Gastroesophageal sphincter (tissue), 4 donors: Measurements from ENCODE around the gene BHLHE40. TPM values are rescaled to one million over a fixed set of nuclear protein-coding genes. Genes with fewer than 3 reads are reported as not detected.

Source experiments
- ATAC-seq: fragments of 150-250 bp; one replicate; pipeline ENCODE4 v1.9.1; 2016; ENCODE audit warnings: mild to moderate bottlenecking, moderate library complexity
- H3K27ac ChIP-seq, 4 donors: fragments of 200-600 bp; sonication (generic) in 3 of 4; 1 replicate in 3 of 4; 2 replicates in 1 of 4; pipeline ENCODE4 v1.5.1; 2016 to 2019
- H3K27me3 ChIP-seq: fragments of 200-600 bp; sonication (generic); one replicate; pipeline ENCODE4 v1.5.1; 2019
- H3K36me3 ChIP-seq, 2 donors: fragments of 200-600 bp; sonication (generic); one replicate each; pipeline ENCODE4 v1.5.1; 2019; ENCODE audit warnings: control low read depth in 1 of 2
- H3K4me1 ChIP-seq, 3 donors: fragments of 200-600 bp; sonication (generic); 1 replicate in 2 of 3; 2 replicates in 1 of 3; pipeline ENCODE4 v1.5.1; 2016 to 2019; ENCODE audit warnings: control low read depth in 2 of 3
- H3K4me3 ChIP-seq, 2 donors: fragments of 200-600 bp; sonication (generic); one replicate each; pipeline ENCODE4 v1.5.1; 2019; ENCODE audit warnings: mild to moderate bottlenecking in 1 of 2, moderate library complexity in 1 of 2
- H3K9me3 ChIP-seq, 3 donors: fragments of 200-600 bp; sonication (generic); one replicate each; pipeline ENCODE4 v1.5.1; 2017 to 2019; ENCODE audit warnings: control low read depth in 2 of 3
- EP300 ChIP-seq: sonication (generic); formaldehyde crosslinking; IDR thresholded peaks from one replicate; pipeline ENCODE4 v1.6.1; 2017; ENCODE audit warnings: antibody characterized with exemption, mild to moderate bottlenecking
- POLR2A ChIP-seq, 2 donors: fragments of 450-650 bp; IDR thresholded peaks; one replicate each; pipeline ENCODE4 v1.6.1; 2017; ENCODE audit warnings: antibody characterized with exemption in 2 of 2, mild to moderate bottlenecking in 2 of 2, moderate library complexity in 1 of 2
- POLR2AphosphoS5 ChIP-seq: sonication (generic); formaldehyde crosslinking; IDR thresholded peaks from one replicate; pipeline ENCODE4 v1.6.1; 2017; ENCODE audit warnings: antibody characterized with exemption
- WGBS, 2 donors: methylation state at CpG; one replicate each; pipeline ENCODE4 v1.1.5; 2018; ENCODE audit warnings: low coverage in 1 of 2; 5-methylcytosine and 5-hydroxymethylcytosine counted together
- total RNA-seq, 4 donors: library from RNA; depleted of rRNA; stranded (reverse); fragments of >200 nt; gene quantifications; one replicate each; pipeline ENCODE4 v1.1.0, GENCODE V29; 2016
- TF ChIP-seq, protein P1 (sequence below), 4 experiments: fragments of 200-600 bp in 2 of 4; fragments of 450-650 bp in 2 of 4; sonication (generic) in 1 of 4; IDR thresholded peaks; one replicate each; pipeline ENCODE4 v1.5.1; 2017 to 2019; ENCODE audit warnings: antibody characterized with exemption in 4 of 4, mild to moderate bottlenecking in 2 of 4, moderate library complexity in 2 of 4

The BHLHE40 gene
- total RNA-seq, 4 donors from 2014 or later, result 7.8 to 46.0 (median 14.0) TPM

DNA sequence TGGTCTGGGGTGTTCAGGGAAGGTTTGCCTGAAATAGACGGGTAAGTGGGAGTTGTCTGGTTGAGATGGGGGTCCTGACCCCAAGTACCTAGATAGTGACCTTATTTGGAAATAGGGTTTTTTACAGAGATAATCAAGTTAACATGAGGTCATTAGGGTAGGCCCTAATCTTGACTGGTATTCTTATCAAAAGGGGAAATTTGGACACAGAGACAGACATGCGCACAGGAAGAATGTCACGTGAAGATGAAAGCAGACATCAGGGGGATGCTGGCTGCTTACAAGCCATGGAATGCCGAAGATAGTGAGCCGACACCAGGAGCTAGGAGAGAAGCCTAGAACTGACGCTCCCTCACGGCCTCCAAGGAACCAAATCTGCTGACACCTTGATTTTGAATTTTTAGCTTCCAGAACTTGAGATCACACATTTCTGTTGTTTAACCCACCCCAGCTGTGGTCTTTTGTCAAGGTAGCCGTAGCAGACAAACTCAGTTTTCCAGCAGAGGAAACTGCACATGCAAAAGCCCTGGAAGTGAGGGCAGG is 17.1 kb downstream of the BHLHE40 start:
- no peaks in the 10 kb centered on the region for H3K9me3 ChIP-seq
- H3K27ac ChIP-seq, result no peak overlapping the region
- WGBS, 2 donors, result 84 to 94% methylated on average over 7 to 8 of the region's 8 CpGs
- no peaks in the 10 kb centered on the region for H3K36me3 ChIP-seq
- no peak overlapping the region for H3K4me3 ChIP-seq
- TF ChIP-seq, protein P1, sequence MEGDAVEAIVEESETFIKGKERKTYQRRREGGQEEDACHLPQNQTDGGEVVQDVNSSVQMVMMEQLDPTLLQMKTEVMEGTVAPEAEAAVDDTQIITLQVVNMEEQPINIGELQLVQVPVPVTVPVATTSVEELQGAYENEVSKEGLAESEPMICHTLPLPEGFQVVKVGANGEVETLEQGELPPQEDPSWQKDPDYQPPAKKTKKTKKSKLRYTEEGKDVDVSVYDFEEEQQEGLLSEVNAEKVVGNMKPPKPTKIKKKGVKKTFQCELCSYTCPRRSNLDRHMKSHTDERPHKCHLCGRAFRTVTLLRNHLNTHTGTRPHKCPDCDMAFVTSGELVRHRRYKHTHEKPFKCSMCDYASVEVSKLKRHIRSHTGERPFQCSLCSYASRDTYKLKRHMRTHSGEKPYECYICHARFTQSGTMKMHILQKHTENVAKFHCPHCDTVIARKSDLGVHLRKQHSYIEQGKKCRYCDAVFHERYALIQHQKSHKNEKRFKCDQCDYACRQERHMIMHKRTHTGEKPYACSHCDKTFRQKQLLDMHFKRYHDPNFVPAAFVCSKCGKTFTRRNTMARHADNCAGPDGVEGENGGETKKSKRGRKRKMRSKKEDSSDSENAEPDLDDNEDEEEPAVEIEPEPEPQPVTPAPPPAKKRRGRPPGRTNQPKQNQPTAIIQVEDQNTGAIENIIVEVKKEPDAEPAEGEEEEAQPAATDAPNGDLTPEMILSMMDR (IDR thresholded peaks at IDR 0.05), result no peak
- TF ChIP-seq POLR2A (IDR thresholded peaks at IDR 0.05) (no peak), POLR2AphosphoS5 (no peak), EP300 (no peak)
- ATAC-seq, result no peak
- H3K27me3 ChIP-seq, result no peaks in the 10 kb centered on the region
- peaks cover 0 to 11% (median 3%) of the 10 kb centered on the region in 3 donors for H3K4me1 ChIP-seq

DNA sequence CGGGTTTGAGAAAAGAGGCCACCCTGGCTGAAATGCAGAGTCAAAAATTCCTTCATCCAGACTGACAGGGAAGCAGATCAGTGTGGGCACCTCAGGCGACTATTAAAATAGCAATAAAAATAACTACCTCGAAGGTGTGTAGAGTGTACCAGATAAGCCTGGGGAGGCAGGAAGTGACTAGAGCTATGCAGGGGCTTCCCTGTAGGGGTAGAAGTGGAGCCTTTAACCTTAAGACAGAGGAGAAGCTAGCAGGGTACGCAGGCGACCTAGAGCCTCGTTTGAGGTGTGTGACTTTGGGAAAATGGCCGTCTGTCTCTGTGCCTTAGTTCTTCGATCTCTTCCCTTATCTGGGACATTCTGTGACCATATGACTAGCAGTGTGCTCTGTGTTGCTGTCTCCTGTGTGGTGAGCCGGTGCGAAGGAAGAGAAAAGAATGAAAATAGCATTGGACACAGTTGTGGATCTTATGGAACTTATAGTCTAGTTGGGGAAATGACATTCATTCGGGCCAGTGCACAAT is 17.6 kb downstream of the BHLHE40 start:
- Histone ChIP-seq H3K27ac (no peak overlapping the region), H3K9me3 (no peaks in the 10 kb centered on the region), H3K4me3 (no peak overlapping the region), H3K27me3 (no peaks in the 10 kb centered on the region), H3K4me1 (peaks cover 0 to 11% (median 3%) of the 10 kb centered on the region in 3 donors), H3K36me3 (no peaks in the 10 kb centered on the region)
- WGBS, 2 donors, result 86 to 92% methylated on average over 7 to 11 of the region's 11 CpGs
- TF ChIP-seq, protein P1 (IDR thresholded peaks at IDR 0.05), result no peak
- TF ChIP-seq POLR2AphosphoS5 (no peak), POLR2A (IDR thresholded peaks at IDR 0.05) (no peak), EP300 (no peak)
- ATAC-seq, result no peak

DNA sequence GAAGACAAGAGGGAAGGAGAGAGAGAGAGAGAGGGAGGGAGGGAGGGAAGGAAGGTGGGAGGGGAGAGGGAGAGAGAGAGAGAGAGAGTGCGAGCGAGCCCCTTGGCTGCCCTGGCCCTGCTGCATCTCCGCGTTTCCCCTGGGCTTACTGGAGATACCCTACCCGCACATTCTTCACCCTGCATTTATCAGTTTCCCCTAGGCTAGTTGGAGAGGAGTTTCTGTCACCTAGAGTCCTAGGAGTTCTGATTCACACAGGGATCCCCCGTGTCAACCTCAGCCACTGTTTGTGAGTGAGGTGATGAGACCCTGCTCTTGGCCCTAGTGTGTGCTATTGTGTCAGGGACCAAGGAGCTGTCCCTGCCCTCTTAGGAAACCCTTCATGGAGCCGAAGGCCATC is 18.7 kb downstream of the BHLHE40 start:
- H3K36me3 ChIP-seq, result no peaks in the 10 kb centered on the region
- WGBS, 2 donors, result 85 to 87% methylated on average over 4 to 6 of the region's 7 CpGs
- H3K9me3 ChIP-seq, result no peaks in the 10 kb centered on the region
- TF ChIP-seq EP300 (no peak), POLR2AphosphoS5 (no peak), POLR2A (IDR thresholded peaks at IDR 0.05) (no peak)
- TF ChIP-seq, protein P1 (IDR thresholded peaks at IDR 0.05), result no peak
- H3K27ac ChIP-seq, result no peak overlapping the region
- peaks cover 0 to 11% (median 3%) of the 10 kb centered on the region in 3 donors for H3K4me1 ChIP-seq
- no peaks in the 10 kb centered on the region for H3K27me3 ChIP-seq
- no peak for ATAC-seq
- no peak overlapping the region for H3K4me3 ChIP-seq

DNA sequence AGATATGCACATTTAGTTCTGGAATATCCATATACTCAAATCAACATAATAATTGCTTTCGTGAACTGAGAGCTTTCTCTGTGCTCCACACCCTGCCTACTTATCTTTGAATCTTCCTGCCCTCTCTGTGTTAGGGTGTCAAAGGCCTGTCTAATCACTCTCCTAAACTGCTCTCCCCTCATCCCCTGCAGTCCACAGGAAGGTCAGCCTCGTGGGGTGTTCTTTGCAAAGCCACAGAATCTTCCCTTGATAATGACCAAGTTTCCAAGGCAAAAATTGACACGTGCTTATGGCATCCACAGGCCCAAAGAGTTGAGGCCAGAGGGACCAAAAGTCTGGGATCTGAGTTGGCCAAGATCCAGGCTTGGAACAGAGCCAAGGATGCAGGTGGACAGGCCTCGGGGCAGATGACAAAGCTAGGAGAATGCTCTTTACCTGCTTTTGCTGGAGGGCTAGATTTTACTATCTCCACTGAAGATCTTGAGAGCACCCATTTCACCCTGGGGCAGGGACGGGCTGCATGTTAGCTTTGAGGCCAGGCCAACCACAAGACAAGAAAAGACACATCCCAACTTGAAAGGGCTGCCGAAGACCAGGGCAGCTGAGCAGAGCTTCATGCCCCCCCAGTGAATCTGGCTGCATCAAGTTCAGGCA is 20.4 kb downstream of the BHLHE40 start:
- Histone ChIP-seq H3K4me1 (peaks cover 0 to 8% (median under 1%) of the 10 kb centered on the region in 3 donors), H3K27ac (no peak overlapping the region), H3K27me3 (no peaks in the 10 kb centered on the region), H3K9me3 (no peaks in the 10 kb centered on the region), H3K36me3 (no peaks in the 10 kb centered on the region), H3K4me3 (no peak overlapping the region)
- no peak for TF ChIP-seq POLR2A (IDR thresholded peaks at IDR 0.05)
- TF ChIP-seq POLR2AphosphoS5, result no peak
- TF ChIP-seq, protein P1 (IDR thresholded peaks at IDR 0.05), result no peak
- TF ChIP-seq EP300, result no peak
- ATAC-seq, result no peak
- WGBS, 2 donors, result 48 to 71% methylated on average over 3 to 5 of the region's 6 CpGs

DNA sequence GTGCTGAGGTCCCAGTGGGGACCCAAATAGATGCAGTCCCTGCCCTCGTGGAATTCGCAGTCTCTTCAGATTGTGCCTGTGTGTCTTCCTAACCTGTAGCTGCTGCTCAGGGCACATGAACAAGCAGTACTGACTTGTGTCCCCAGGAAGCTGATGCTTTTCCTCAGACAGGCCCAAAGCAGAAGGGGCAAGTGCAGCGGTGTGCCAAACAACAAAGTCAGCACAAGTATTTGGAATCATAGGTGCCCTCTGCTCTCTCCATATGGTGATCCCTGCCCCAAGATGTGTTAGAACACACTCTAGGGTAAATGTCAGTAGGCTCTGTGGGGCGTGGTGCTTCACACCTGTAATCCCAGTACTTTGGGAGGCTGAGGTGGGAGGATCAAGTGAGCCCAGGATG is 21.9 kb downstream of the BHLHE40 start:
- H3K9me3 ChIP-seq, result no peaks in the 10 kb centered on the region
- 93 to 100% methylated on average over 2 to 3 of the region's 4 CpGs for WGBS, 2 donors

More for the DNA sequence above, 21.9 kb downstream of the BHLHE40 start:
- TF ChIP-seq EP300 (no peak), POLR2A (IDR thresholded peaks at IDR 0.05) (no peak), POLR2AphosphoS5 (no peak)
- TF ChIP-seq, protein P1 (IDR thresholded peaks at IDR 0.05), result no peak
- Histone ChIP-seq H3K4me1 (no peaks in the 10 kb centered on the region), H3K4me3 (no peak overlapping the region), H3K36me3 (no peaks in the 10 kb centered on the region), H3K27me3 (no peaks in the 10 kb centered on the region), H3K27ac (no peak overlapping the region)
- ATAC-seq, result no peak
